ENCODE data around the gene RPAP3. TPM values are rescaled to one million over a fixed set of nuclear protein-coding genes. Genes with fewer than 3 reads are reported as not detected.

Gene RPAP3
- polyA plus RNA-seq, 1 donor from 2014 or later = 39.7 TPM

DNA sequence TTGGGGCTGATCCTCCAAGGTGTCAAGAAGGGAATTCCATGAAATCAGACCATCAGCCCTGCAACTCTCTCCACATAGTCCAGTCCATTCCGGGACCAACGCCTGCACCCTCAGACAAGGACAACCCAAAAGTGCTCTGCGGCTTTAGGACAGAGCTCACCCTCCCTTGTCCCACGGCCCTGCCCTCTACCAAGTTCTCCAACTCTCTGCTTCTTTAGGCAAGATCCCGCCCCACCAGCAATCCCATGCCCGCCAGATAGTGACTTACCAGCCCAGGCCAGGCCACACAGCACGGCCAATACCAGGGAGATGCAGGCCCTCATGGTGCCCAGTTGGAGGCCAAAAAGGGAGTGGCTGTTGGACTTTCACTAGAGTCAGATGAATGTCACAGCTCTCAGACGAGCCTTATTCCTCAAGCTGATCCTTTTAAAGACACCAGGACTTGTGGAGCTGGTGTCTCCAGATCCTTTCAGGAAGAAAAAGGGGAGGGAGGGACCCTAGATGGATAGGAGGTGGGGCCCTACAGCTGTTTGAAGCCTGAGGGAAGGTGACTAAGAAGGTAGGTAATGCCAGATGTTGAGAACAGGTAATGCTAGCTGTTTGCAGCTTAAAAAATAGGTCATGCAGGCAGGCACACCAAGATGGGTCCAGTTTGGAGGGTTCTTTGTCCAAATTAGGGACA is 19.4 kb upstream of the RPAP3 start, which contains the start of gene ENDOU:
TSS of gene ENDOU (minus strand) at position 400 of the 682 bp plus-strand sequence. CDS start at position 323, 77 bp downstream.
- no peaks in the 10 kb centered on the region for H4K20me1 ChIP-seq (ENCODE audit: insufficient read depth)

DNA sequence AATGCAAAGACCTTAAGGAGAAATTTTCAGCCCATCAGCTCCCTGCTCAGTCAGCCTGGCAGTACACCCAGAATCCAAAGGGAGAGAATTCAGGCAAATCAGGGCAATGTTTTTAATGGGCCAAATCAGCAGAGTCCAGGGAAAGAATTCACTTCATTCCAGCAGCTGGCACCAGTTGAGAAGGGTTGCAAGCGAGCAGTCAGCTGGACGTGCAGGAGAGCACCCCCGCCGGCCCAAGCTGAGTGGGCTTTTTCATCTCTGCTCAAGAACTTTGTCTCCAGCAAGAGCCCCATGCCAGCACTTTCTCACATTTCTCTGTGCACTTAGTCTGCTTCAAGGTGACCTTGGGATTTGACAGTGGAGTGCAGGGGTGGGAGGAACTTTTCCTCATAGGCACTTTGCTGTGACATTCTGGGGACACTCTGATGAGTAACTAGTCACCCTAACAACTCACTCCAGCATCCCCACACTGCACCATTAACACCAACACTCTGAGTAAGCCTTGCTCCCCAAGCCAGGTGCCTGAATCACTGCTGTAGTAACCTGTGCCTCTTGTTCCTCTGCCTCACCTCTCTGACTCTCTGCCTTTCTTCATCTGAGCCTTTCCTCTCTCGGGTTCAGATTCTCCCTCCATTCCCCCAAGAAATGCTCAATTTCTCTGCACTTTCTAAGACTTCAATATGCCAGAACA is 17.3 kb upstream of the RPAP3 start:
- no peaks in the 10 kb centered on the region for H3K79me2 ChIP-seq (replicated peaks; ENCODE audit: insufficient read depth, low read length)
- no peak for TF ChIP-seq TAF1 (IDR thresholded peaks at IDR 0.05; ENCODE audit: low read depth)
- TF ChIP-seq, protein P1, sequence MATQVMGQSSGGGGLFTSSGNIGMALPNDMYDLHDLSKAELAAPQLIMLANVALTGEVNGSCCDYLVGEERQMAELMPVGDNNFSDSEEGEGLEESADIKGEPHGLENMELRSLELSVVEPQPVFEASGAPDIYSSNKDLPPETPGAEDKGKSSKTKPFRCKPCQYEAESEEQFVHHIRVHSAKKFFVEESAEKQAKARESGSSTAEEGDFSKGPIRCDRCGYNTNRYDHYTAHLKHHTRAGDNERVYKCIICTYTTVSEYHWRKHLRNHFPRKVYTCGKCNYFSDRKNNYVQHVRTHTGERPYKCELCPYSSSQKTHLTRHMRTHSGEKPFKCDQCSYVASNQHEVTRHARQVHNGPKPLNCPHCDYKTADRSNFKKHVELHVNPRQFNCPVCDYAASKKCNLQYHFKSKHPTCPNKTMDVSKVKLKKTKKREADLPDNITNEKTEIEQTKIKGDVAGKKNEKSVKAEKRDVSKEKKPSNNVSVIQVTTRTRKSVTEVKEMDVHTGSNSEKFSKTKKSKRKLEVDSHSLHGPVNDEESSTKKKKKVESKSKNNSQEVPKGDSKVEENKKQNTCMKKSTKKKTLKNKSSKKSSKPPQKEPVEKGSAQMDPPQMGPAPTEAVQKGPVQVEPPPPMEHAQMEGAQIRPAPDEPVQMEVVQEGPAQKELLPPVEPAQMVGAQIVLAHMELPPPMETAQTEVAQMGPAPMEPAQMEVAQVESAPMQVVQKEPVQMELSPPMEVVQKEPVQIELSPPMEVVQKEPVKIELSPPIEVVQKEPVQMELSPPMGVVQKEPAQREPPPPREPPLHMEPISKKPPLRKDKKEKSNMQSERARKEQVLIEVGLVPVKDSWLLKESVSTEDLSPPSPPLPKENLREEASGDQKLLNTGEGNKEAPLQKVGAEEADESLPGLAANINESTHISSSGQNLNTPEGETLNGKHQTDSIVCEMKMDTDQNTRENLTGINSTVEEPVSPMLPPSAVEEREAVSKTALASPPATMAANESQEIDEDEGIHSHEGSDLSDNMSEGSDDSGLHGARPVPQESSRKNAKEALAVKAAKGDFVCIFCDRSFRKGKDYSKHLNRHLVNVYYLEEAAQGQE (IDR thresholded peaks at IDR 0.05; ENCODE audit: borderline replicate concordance) = no peak
- no peak for TF ChIP-seq RAD21 (conservative IDR thresholded peaks at IDR 0.05)
- TF ChIP-seq SMC3 (conservative IDR thresholded peaks at IDR 0.05; ENCODE audit: poor library complexity) = no peak
- no peak for TF ChIP-seq EZH2 (IDR thresholded peaks at IDR 0.05; ENCODE audit: borderline replicate concordance, insufficient read depth, low read length, poor library complexity, severe bottlenecking)
- no peak for TF ChIP-seq MXI1 (conservative IDR thresholded peaks at IDR 0.05; ENCODE audit: poor library complexity, severe bottlenecking)
- no peak for TF ChIP-seq POLR2AphosphoS5 (IDR thresholded peaks at IDR 0.05)
- TF ChIP-seq, protein P2, sequence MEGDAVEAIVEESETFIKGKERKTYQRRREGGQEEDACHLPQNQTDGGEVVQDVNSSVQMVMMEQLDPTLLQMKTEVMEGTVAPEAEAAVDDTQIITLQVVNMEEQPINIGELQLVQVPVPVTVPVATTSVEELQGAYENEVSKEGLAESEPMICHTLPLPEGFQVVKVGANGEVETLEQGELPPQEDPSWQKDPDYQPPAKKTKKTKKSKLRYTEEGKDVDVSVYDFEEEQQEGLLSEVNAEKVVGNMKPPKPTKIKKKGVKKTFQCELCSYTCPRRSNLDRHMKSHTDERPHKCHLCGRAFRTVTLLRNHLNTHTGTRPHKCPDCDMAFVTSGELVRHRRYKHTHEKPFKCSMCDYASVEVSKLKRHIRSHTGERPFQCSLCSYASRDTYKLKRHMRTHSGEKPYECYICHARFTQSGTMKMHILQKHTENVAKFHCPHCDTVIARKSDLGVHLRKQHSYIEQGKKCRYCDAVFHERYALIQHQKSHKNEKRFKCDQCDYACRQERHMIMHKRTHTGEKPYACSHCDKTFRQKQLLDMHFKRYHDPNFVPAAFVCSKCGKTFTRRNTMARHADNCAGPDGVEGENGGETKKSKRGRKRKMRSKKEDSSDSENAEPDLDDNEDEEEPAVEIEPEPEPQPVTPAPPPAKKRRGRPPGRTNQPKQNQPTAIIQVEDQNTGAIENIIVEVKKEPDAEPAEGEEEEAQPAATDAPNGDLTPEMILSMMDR (IDR thresholded peaks at IDR 0.05; ENCODE audit: poor library complexity, severe bottlenecking) = no peak

More for the DNA sequence above, 19.4 kb upstream of the RPAP3 start, which contains the start of gene ENDOU:
- H3K9me3 ChIP-seq (ENCODE audit: low read length) = no peaks in the 10 kb centered on the region
- no peak within 1 kb of the TSS for H3K4me3 ChIP-seq (ENCODE audit: low read length)
- no peak within 1 kb of the TSS for H3K4me2 ChIP-seq (ENCODE audit: low read length)
- no peak within 1 kb of the TSS for H2AFZ ChIP-seq (ENCODE audit: low read depth, low read length)
- H3K27ac ChIP-seq (ENCODE audit: low read length) = no peak within 1 kb of the TSS
- H3K36me3 ChIP-seq (ENCODE audit: insufficient read depth, low read length) = no peaks in the 10 kb centered on the region
- no peaks in the 10 kb centered on the region for H3K27me3 ChIP-seq (ENCODE audit: insufficient read depth, low read depth, low read length)
- H3K9ac ChIP-seq (ENCODE audit: low read length) = no peak within 1 kb of the TSS
- H3F3A ChIP-seq (ENCODE audit: insufficient read depth, low read length, poor library complexity, severe bottlenecking) = no peaks in the 10 kb centered on the region
- H3K79me2 ChIP-seq (replicated peaks; ENCODE audit: insufficient read depth, low read length) = no peaks in the 10 kb centered on the region
- H3K9me2 ChIP-seq (ENCODE audit: insufficient read depth, low read length) = no peaks in the 10 kb centered on the region
- TF ChIP-seq, protein P1 (IDR thresholded peaks at IDR 0.05; ENCODE audit: borderline replicate concordance) = no peak
- TF ChIP-seq MXI1 (conservative IDR thresholded peaks at IDR 0.05; ENCODE audit: poor library complexity, severe bottlenecking) = no peak
- TF ChIP-seq POLR2AphosphoS5 (IDR thresholded peaks at IDR 0.05) = no peak
- no peak for TF ChIP-seq TAF1 (IDR thresholded peaks at IDR 0.05; ENCODE audit: low read depth)
- TF ChIP-seq EP300 (conservative IDR thresholded peaks at IDR 0.05; ENCODE audit: poor library complexity, severe bottlenecking) = no peak
- TF ChIP-seq RAD21 (conservative IDR thresholded peaks at IDR 0.05) = no peak
- TF ChIP-seq SMC3 (conservative IDR thresholded peaks at IDR 0.05; ENCODE audit: poor library complexity) = no peak
- TF ChIP-seq, protein P2 (IDR thresholded peaks at IDR 0.05; ENCODE audit: poor library complexity, severe bottlenecking) = no peak
- no peak for TF ChIP-seq EZH2 (IDR thresholded peaks at IDR 0.05; ENCODE audit: borderline replicate concordance, insufficient read depth, low read length, poor library complexity, severe bottlenecking)

More for the DNA sequence above, 17.3 kb upstream of the RPAP3 start:
- Histone ChIP-seq H3K9ac (ENCODE audit: low read length) (no peak overlapping the region), H2AFZ (ENCODE audit: low read depth, low read length) (no peak overlapping the region), H3K27ac (ENCODE audit: low read length) (no peak overlapping the region), H3K4me3 (ENCODE audit: low read length) (no peak overlapping the region), H3K36me3 (ENCODE audit: insufficient read depth, low read length) (no peaks in the 10 kb centered on the region), H3K4me2 (ENCODE audit: low read length) (no peak overlapping the region), H3K9me3 (ENCODE audit: low read length) (no peaks in the 10 kb centered on the region), H3F3A (ENCODE audit: insufficient read depth, low read length, poor library complexity, severe bottlenecking) (no peaks in the 10 kb centered on the region), H3K9me2 (ENCODE audit: insufficient read depth, low read length) (no peaks in the 10 kb centered on the region), H3K27me3 (ENCODE audit: insufficient read depth, low read depth, low read length) (no peaks in the 10 kb centered on the region), H4K20me1 (ENCODE audit: insufficient read depth) (no peaks in the 10 kb centered on the region)
